IPS-15b (cell line): ENCODE data around the gene GNAI1.
A peak's percentile ranks its signal among the peaks of the same experiment; 100 is the strongest.

ENCODE experiments used
- H3K27me3 ChIP-seq: one replicate; pipeline ENCODE4 v1.6.1; 2013; ENCODE audit warnings: low read length; ENCODE audit not compliant: control insufficient read depth, insufficient read depth
- H3K36me3 ChIP-seq: one replicate; pipeline ENCODE4 v1.6.1; 2013; ENCODE audit warnings: low read length; ENCODE audit not compliant: control insufficient read depth, insufficient read depth
- H3K4me1 ChIP-seq: one replicate; pipeline ENCODE4 v1.6.1; 2013; ENCODE audit warnings: mild to moderate bottlenecking, low read length; ENCODE audit not compliant: control insufficient read depth, insufficient read depth
- H3K4me3 ChIP-seq: one replicate; pipeline ENCODE4 v1.5.1; 2013; ENCODE audit warnings: low read depth, low read length
- H3K9ac ChIP-seq: one replicate; pipeline ENCODE4 v1.6.1; 2013; ENCODE audit warnings: low read depth, mild to moderate bottlenecking, low read length
- H3K9me3 ChIP-seq: one replicate; pipeline ENCODE4 v1.6.1; 2013; ENCODE audit warnings: mild to moderate bottlenecking, low read length; ENCODE audit not compliant: control insufficient read depth, insufficient read depth

The GNAI1 gene

GRCh38 chr7:80134115-80134535 lies 506 bp upstream of the GNAI1 start:
- Histone ChIP-seq H3K9ac (peak overlapping the region; percentile 55), H3K36me3 (no peaks in the 10 kb centered on the region), H3K4me3 (peak overlapping the region; percentile 88)

GRCh38 chr7:80135309-80136104 lies 876 bp downstream of the GNAI1 start:
- peak overlapping the region; percentile 93 for H3K9ac ChIP-seq

More at GRCh38 chr7:80134115-80134535, 506 bp upstream of the GNAI1 start:
- H3K27me3 ChIP-seq, result peaks cover 17% of the 10 kb centered on the region
- H3K4me1 ChIP-seq, result peaks cover 7% of the 10 kb centered on the region
- H3K9me3 ChIP-seq, result no peaks in the 10 kb centered on the region

GRCh38 chr7:80136261-80137055 lies 1.8 kb downstream of the GNAI1 start:
- Histone ChIP-seq H3K4me3 (peak overlapping the region; percentile 94), H3K9me3 (no peaks in the 10 kb centered on the region), H3K27me3 (peaks cover 6% of the 10 kb centered on the region), H3K4me1 (peaks cover 9% of the 10 kb centered on the region), H3K36me3 (no peaks in the 10 kb centered on the region), H3K9ac (peak overlapping the region; percentile 93)

More at GRCh38 chr7:80135309-80136104, 876 bp downstream of the GNAI1 start:
- peaks cover 7% of the 10 kb centered on the region for H3K27me3 ChIP-seq
- H3K9me3 ChIP-seq, result no peaks in the 10 kb centered on the region
- H3K4me1 ChIP-seq, result peaks cover 9% of the 10 kb centered on the region
- peak overlapping the region; percentile 94 for H3K4me3 ChIP-seq
- H3K36me3 ChIP-seq, result no peaks in the 10 kb centered on the region

- peaks cover 6% of the 10 kb centered on the region for H3K27me3 ChIP-seq
- H3K9me3 ChIP-seq, result no peaks in the 10 kb centered on the region
- H3K4me3 ChIP-seq, result no peak overlapping the region
- H3K9ac ChIP-seq, result no peak overlapping the region
- peaks cover 9% of the 10 kb centered on the region for H3K4me1 ChIP-seq
- H3K36me3 ChIP-seq, result no peaks in the 10 kb centered on the region
These were observed 2.8 kb downstream of the GNAI1 start for GRCh38 chr7:80137410-80137809.

- H3K36me3 ChIP-seq, result no peaks in the 10 kb centered on the region
- H3K9me3 ChIP-seq, result no peaks in the 10 kb centered on the region
- no peak overlapping the region for H3K9ac ChIP-seq
- peaks cover 9% of the 10 kb centered on the region for H3K4me1 ChIP-seq
- no peak overlapping the region for H3K4me3 ChIP-seq
- H3K27me3 ChIP-seq, result no peaks in the 10 kb centered on the region
These were observed 4.6 kb downstream of the GNAI1 start for GRCh38 chr7:80139236-80139635.

GRCh38 chr7:80140388-80140787 lies 5.8 kb downstream of the GNAI1 start:
- Histone ChIP-seq H3K27me3 (no peaks in the 10 kb centered on the region), H3K36me3 (no peaks in the 10 kb centered on the region), H3K4me3 (no peak overlapping the region), H3K9me3 (no peaks in the 10 kb centered on the region), H3K9ac (no peak overlapping the region), H3K4me1 (peaks cover 9% of the 10 kb centered on the region)

- no peaks in the 10 kb centered on the region for H3K9me3 ChIP-seq
- no peak overlapping the region for H3K4me3 ChIP-seq
- no peaks in the 10 kb centered on the region for H3K27me3 ChIP-seq
- H3K9ac ChIP-seq, result no peak overlapping the region
- peaks cover 9% of the 10 kb centered on the region for H3K4me1 ChIP-seq
- no peaks in the 10 kb centered on the region for H3K36me3 ChIP-seq
These were observed 6.7 kb downstream of the GNAI1 start for GRCh38 chr7:80141376-80141775.

GRCh38 chr7:80142853-80143580 lies 8.4 kb downstream of the GNAI1 start:
- Histone ChIP-seq H3K36me3 (no peaks in the 10 kb centered on the region), H3K27me3 (no peaks in the 10 kb centered on the region), H3K4me1 (peaks cover 9% of the 10 kb centered on the region), H3K4me3 (no peak overlapping the region), H3K9me3 (no peaks in the 10 kb centered on the region), H3K9ac (no peak overlapping the region)

- no peaks in the 10 kb centered on the region for H3K9me3 ChIP-seq
- H3K27me3 ChIP-seq, result no peaks in the 10 kb centered on the region
- no peak overlapping the region for H3K4me3 ChIP-seq
- no peak overlapping the region for H3K9ac ChIP-seq
- no peaks in the 10 kb centered on the region for H3K36me3 ChIP-seq
- peaks cover 3% of the 10 kb centered on the region for H3K4me1 ChIP-seq
These were observed 11.3 kb downstream of the GNAI1 start for GRCh38 chr7:80145780-80146422.

- Histone ChIP-seq H3K4me1 (peaks cover 10% of the 10 kb centered on the region), H3K9me3 (no peaks in the 10 kb centered on the region)
These were observed 12.0 kb downstream of the GNAI1 start for GRCh38 chr7:80146545-80147182.

More at GRCh38 chr7:80146545-80147182, 12.0 kb downstream of the GNAI1 start:
- no peaks in the 10 kb centered on the region for H3K36me3 ChIP-seq
- H3K9ac ChIP-seq, result no peak overlapping the region
- H3K4me3 ChIP-seq, result no peak overlapping the region
- H3K27me3 ChIP-seq, result no peaks in the 10 kb centered on the region
